Neural cell (in vitro differentiated cells): Measurements from ENCODE around the gene OSBPL2.

Source experiments
- CTCF ChIP-seq: fragments of 450-650 bp; IDR thresholded peaks from 2 replicates; pipeline ENCODE4 v1.5.1; 2014; ENCODE audit warnings: antibody characterized with exemption, mild to moderate bottlenecking, moderate library complexity; ENCODE audit not compliant: poor library complexity, severe bottlenecking
- EZH2 ChIP-seq: fragments of 200-600, 300-800 bp; shearing (Covaris generic), sonication (generic); IDR thresholded peaks from 2 replicates; pipeline ENCODE4 v1.6.1; 2014; ENCODE audit warnings: antibody characterized with exemption, low read length, borderline replicate concordance, mild to moderate bottlenecking; ENCODE audit not compliant: insufficient read depth, poor library complexity, severe bottlenecking
- TAF1 ChIP-seq: IDR thresholded peaks from 2 replicates; pipeline ENCODE4 v1.6.1; 2012; ENCODE audit warnings: low read depth

GRCh38 chr20:62285151-62285550, 46.8 kb downstream of the OSBPL2 start:
- no peak for TF ChIP-seq TAF1
- TF ChIP-seq CTCF = no peak
- TF ChIP-seq EZH2 = no peak
